ENCODE results near the gene CACNA2D3.

CACNA2D3 gene

DNA sequence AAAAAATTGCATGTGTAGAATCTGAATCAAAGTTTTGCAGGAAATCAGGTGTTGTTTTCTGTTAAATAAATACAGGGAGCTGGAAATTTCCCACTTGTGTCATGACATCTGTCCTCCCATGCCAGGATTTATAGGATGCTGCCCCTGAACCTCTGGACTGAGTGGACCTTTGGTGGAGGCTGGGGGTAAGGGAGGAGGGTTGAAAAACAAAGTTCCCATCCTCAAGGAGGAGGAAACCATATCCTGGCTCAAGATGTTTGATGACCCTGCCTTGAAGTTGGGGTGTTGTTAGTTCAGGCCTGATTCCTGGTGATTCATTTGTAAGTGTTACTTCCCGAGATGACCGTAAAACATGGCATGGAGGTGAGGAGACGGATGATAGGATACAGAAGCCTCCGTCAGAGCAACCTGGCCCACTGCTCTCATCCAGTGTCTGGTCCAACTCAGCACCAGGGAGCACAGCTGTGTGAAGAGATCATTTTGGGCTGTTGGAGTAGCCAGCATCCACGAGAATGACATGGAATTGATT, 223.6 kb downstream of the CACNA2D3 start:
- no peak for DNase-seq

DNA sequence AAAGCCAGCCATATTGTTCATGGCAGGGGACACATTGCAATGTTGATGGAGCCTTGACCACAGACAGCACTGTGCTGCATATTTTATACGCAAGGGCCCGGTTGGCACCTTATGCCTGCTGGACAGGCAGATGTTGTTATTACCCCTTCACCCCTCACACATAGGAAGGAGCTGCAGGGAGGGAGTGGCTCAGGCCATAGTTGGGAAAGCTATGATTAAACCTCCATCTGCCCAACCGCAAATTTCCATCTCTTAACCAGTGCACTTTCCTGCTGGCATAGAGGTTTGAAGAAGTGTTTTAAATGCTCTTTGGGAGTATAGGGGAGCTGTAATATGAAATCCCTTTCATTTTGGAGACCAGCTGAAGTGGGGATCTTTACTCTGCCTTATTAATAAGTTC, 224.7 kb downstream of the CACNA2D3 start:
- no peak for DNase-seq

DNA sequence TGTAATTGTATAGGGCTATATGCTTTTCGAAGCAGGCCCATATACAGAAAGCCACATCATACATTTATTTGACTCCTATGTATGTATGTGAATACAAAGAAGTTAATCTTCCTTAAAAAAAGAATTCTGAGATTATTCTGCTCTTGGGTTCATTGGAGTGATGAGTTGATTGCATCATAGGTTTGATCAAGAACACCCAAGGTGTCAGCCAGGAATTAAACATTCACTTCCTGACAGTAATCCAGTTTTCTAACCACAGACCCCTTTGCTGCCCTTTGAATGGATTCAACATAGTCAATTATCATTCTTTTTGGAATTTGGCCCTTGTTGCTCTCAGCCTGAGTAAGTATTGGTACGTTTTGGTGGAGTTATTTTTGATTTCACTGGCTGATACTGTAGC, 225.6 kb downstream of the CACNA2D3 start:
- no peak for DNase-seq

DNA sequence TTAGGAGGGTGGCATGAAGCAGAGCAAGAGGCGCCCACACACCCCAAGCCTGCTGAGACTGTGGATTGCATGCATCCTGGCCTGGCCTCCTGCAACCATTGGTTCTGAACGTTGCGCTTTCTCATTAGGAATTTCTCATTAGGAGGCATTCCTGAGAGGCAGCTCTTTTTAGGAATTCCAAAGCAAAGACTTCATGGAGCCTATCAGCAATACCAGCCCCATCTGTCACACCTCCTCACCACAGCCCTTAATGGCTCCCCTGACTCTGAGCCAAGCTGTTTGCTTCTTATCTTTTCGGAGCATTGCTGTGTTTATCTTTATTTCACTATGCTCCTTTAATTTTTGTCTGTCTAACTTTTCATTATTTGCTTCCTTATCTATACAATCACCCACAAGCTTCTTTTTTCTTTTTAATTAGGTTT, 226.9 kb downstream of the CACNA2D3 start:
- no peak for DNase-seq

DNA sequence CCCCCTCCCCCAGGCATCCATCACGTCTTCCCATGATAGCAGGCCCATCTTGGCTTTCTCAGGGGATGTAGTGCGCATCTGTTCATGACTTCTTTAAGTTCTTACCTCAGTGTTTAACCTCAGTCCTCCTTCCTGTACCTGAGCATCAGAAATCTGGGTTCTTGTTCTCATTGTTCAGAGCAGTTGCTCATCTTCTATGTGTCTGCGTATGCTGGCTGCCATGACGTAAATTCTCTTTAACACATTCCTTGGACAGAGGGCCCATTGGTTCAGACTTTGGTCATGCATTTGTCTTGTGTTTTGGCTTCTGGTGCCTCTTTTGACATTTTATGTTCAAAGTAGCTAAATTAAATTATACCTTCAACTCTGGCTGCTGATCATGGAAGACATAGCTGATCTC, 227.3 kb downstream of the CACNA2D3 start:
- DNase-seq = no peak

DNA sequence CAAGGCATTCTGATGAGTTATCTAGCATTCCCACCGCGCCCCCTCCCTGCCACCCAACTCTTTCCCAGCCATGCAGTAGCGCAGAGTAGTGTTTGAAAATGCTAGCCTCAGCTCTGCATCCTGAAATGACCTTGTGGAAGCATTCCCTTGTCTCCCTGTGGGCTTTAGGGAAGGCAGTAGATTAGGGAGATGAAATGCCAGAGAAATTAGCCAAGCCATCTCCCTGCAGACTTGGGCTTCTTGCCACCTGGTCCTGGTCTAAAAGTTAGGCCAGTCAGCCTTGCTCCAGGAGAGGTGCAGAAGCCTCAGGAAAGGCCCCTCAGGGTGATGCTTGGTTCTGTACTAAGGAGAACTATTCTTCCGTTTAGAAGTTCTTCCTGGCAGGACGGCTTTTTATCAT, 231.2 kb downstream of the CACNA2D3 start:
- DNase-seq = no peak

DNA sequence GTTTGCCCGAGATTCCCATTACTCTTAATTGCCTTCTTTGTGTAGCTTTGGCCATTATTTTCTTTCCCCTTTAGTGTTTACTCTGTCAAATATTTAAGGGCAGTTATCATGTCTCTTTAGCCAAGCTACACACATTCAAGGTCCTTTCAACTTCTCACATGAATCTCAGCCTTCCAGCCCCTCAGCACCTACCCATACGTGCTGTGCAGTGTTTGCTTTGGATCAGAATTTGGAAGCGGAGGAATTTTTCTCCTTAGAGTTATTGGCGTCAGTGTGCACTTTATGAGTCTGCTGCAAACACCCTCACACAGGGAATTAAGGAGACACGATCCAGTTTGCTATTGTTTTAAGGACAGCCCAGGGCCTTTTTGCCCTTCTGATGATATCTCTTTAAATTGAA, 231.6 kb downstream of the CACNA2D3 start:
- no peak for DNase-seq

DNA sequence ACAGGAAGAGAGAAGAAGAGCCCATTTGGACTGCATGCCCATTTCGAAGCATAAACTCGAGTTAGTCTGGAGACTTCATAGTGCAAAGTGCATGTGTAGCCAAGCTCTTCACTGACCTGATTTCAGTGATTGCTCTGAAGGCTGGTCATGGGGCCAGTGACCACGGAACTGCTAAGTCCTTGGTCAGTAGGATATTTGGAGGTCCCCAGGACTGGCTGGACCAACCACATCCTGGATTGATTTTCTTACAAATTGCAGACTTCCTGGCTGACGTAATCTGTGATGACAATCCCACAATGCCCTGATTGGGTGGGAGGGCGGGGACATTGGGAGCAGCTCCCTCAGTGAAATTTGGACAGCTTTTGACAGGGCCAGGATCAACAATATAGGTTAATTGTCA, 233.4 kb downstream of the CACNA2D3 start:
- DNase-seq = no peak

DNA sequence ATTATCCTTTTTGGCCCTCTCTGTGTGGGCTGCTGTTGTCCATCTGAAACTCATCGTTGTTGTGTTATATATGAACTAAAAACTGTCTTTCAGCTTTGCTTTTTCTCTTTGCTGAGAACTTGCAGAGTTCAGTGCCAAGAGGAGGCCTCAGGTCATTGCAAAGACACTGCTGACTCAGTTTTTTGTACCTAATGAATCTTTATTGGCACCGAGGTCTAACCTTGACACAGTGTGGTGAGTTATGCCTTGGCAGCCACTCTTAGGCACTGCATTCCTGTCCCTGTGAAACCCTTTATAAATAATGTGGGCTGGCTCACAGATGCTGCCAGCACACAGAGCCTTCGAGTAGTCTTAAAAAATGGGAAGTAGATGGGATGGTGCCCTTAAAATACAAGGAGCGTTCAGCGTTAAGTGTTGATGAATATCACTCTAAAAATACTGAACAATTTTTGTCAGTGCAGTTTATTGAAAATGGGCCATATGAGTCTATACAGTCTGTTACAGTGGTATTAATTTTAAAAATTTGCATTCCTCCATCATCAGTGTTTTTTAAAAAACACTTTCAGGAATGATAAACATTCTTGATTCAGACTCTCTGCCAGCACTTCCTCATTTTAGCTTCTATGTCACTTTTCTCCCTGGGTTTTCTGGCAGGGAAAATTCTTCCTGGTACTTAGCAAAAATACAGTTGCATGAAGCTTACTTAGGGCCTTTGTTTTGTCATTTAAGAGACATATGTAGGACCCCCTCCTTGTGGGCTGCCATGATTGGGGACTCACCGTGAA, 234.1 kb downstream of the CACNA2D3 start:
- no peak for DNase-seq

DNA sequence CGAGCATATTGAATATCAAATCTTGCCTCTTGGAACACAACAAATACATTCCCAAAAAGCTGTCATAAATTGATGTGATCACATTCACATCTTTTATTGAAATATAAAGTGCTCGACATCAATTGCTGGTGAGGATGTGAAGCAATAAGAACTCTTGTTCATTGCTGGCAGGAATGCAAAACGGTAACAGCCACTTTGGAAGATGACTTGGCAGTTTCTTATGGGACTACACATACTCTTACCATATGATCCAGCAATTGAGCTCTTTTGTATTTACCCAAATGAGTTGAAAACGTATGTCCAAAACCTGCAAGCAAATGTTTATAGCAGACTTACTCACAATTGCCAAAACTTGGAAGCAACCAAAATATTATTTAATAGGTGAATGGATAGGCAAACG, 234.9 kb downstream of the CACNA2D3 start:
- no peak for DNase-seq

DNA sequence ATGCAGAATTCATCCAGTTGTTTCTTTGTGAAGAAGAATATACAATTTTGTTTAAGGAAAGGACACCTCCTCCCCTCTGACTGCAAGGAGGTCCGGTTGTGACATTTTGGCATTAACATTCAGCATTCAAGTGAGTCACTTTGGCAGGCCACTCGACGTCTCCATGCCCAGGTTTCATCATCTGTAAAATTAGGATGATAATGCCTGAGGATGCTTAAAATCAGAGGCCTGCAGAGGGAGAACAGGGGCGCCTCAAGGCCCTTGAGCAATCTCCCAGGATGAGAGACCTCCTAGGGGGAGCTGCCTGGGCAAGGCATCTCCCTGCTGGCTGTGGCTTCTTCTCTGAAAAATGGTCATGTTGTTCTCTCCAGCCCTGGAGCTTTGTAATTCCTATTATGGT, 236.0 kb downstream of the CACNA2D3 start:
- no peak for DNase-seq

DNA sequence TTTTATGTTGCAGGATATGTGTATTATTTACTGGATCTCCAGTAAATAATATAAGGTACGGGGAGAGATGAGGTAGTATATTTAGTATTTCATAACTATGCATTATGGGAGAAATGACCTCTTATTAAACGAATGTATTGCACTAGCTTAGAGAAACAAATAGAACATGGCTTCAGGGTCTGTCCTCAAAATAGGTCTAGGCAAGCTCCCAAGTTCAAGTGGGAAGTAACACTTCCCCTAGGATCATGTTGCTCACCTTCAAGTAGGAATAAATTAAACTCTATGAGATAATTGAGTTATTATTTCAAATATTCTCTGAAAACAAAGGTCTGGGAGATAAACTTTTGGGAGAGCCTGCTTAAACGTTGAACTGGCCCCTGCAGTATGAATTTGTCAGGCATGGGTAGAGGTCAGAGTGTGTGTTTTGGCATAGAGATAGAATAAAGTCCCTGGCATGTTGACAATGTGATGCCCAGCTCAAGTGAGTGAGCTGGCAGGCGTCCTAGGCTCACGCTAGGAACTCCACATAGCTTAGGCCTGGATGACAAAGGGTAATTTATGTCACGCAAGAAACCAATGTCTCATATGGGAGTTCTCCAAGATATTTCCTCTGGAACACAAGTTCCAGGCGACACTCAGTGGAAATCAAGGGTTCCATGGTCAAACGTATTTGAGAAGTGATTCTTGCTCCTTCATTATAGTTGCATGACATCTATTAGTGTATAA, 236.8 kb downstream of the CACNA2D3 start:
- no peak for DNase-seq

DNA sequence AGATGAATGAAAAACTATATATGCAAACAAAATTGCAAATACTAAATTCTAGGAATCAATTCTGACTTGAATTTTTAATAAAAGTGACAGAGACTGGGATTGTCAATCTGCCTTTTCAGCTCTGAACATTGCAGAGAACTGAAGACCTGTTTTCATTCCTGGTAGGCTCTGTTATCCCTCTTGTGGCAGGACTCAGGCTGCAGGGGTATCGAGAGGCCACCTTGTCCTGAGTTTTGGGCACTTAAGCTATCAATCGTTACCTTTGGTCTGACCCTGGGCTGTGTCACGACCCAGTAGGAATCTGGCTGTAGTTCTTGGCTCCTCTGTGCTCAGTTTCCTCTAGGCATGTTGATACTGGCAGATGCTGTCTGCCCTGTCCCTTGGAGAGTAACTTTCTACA, 238.0 kb downstream of the CACNA2D3 start:
- DNase-seq = no peak

DNA sequence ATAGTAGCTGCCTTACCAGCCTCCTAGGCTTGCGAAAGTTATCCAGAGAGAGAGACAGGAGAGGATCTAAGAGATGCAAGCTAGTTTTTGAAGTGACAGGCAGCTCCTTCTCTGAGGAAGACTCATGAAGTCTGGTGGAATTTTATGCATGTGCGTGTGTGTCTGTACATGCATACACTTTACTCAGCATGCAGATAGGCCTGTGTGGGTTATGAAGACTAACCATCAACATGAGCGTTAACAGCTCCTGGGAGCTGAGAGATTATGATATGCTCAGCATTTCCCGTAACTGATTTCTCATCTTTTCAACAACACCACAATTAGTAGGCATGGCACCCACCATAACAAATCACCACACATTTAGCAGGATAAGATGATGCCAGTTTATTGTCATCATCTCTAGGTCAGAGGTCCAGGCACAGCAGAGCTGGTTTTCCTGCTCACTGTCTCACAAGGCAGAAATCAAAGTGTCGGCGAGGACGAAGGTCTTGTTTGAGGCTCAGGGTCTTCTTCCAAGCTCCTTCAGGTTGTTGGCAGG, 239.5 kb downstream of the CACNA2D3 start:
- no peak for DNase-seq

DNA sequence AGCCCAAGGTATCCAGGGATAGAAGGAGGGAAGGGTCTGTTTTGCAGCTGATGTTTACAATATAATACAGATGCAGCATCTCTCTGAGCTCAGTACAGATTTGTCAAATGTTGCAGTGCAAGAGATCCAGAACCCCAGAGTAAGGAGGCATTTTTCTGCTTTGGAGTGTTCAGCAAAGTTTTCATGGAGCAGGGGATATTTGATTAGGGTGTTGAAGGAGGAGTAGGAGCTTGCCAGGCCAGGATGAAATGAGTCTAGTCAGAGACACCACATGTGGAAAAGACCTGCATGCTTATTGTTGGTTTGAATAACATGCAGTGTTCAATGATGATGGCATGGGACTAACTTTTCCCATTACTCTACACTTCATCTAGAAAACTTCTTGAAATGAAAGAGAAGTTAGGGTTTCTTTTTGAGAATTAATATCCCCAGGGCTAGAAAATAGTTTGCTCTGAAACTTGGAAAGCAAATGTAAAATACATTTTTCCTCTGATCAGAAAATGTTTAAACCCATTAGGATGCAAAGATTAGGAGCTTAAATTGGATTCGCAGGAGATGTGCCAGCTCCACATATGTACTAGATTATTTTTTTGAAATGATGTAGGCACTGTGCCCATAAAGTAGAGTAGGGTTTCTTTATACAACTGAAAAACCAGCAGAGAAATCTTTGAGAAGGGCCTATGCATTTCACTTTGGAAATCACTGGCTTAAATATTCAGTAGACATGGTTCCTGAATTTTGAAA, 243.8 kb downstream of the CACNA2D3 start:
- no peak for DNase-seq

DNA sequence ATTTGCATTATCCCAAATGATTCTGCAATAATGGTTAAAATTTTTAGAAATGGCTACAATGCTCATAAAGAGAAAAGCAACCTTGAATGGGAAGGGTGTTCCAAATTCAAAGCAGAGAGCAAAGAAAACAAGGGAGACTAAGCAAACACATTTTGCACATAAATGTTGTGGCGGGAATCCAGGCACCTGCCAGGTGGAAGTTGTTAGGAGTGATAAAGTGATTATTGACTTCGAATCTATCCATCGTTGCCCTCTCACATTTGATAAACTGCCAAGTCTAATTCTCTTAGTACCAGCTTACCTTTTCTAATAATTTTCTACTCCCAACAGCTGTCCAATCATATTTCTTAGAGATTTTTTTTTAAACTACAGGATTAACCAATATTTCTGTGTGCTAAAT, 244.5 kb downstream of the CACNA2D3 start:
- no peak for DNase-seq

DNA sequence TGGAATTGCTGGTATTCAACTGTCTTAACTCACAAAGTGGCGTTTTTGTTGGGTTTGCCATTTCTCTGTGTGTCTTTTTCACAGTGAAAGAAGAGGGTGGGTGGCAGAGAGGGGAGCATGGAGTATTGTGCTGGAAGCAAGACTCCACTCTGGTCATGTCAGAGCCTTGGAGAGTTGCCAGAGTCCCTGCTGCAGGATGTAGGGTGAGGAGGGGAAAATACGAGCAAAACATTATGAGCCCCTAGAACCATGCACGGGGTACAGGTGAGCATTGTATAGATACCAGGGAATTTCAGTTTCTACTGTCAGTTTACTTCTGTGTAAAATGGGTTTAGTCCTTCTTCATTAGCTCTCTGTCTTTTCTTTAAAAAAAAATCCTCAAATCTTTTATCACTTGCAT, 249.9 kb downstream of the CACNA2D3 start:
- no peak for DNase-seq

DNA sequence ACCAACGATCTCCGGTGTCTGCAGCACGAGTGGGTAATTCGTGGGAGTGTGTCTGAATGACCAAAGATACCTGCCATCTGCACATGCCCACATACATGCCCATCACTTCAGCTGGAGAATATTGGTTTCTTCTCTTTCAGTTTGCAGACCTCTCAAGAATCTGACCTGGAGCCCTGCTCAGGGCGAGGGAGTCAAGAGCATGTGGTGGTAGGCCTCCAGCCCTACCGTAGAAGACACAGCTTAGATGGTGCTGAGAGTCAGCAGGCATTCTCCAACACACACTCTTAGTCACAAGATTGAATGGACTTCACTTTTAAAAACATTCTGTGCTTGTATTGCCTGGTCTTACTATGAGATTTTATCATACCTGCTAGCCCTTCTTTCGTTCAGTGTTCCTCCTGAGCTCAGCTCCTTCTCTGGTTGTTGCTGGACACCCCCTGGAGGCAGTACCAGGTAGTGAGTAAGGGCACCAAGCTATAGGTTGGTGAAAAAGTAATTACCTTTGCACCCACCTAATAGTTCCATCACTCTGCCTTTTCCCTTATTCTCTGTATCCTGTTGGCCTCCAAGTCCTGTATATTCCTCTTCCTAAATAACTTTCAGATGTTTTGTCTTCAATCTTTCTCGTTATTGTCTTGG, 252.0 kb downstream of the CACNA2D3 start:
- no peak for DNase-seq

DNA sequence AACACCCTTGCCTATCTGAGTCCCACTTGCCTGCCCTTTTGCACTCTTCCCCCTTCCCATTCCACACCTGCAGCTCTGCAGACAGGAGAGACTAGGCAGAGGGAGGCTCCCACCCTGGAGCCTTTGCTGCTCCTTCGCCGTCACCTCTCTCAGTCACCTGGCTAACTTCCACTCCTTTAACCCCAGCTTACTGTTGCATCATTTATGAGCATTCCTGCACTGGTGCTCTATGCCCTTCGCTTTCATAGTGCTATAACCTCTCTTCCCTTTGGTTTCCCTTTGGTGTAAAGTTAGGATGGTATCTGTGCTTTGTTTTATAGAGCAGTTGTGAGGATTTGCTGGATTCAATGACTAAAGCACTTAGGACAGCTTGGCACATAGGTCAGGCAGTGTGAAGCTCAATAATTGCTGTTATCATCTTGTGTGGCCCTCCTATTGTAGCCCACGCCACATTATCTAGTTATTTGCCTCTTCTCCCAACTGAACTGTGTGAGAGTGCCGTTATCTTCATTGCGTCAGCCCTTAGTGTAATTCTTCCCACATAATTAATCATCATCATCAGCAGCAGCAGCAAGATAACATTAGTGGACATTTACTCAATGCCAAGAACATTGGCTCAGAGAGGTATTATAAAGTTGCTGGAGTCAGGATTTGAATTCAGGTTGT, 253.9 kb downstream of the CACNA2D3 start:
- no peak for DNase-seq

DNA sequence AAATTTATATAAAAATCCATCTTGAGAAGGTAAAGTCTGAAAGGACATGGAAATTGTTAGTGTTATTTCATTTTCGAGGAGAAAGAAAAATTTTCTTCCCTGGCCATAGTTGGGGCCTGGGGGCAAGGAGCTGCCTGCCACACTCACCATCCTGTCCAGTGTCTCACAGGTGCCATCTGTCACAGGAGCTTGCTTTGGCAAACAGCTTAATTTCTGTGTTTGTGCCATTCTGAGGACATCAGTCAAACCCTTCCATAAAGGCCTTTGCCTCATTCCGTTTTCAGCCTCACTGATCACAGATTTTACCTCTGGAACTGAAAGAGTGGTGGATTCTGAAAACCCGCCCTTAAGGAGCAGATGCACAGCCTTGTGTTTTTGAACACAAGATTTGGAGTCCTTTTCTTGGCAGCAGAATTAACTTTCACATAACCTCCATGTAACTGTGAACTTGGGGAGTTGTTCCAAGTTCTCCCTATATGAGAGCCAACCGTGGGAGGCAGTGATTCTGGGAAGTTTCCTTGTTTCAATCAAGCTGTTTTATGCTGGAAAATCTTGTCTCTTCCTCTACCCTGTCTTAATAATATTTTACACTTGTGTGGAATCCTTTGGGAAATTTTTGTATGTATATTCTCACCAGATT, 254.7 kb downstream of the CACNA2D3 start:
- no peak for DNase-seq

DNA sequence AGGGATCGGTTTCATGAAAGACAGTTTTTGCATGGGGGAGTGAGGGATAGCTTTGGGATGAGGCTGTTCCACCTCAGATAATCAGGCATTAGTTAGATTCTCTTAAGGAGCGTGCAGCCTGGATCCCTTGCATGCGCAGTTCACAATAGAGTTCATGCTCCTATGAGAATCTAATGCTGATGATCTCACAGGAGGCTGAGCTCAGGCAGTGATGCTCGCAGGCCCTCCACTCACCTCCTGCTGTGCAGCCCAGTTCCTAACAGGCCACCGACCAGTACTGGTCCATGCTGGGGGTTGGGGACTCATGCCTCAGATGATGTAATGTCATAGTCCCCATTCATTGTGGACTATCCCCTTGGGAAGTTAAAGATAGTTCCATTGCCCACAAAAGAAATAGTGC, 255.8 kb downstream of the CACNA2D3 start:
- no peak for DNase-seq

DNA sequence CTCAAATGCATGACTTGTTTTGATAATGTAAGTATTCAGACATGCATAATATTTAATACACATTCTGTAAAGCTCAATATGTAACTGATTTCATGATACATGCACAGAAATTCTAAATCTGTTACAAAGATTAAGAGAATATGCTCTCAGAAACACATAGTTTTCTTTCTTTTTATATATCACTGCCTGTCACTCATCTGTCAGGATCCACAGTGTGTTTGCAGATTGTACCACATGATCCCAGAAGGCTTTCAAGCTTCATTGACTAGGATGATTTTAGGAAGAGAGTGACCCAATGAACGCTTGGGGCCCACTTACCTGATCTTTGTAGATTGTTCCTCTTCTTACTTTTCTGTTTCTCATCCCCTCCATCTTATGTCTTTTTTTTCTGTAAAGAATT, 261.9 kb downstream of the CACNA2D3 start:
- no peak for DNase-seq

Measured in stimulated activated CD4-positive, alpha-beta T cell treated with anti-CD3 and anti-CD28 coated beads, Interleukin-2, amount 100 ng/mL, for 48 hours (primary cell).